Measurements from ENCODE around the gene EFHD2.

GRCh38 chr1:15385420-15385819 lies 24.3 kb upstream of the EFHD2 start:
- TF ChIP-seq POLR2A (IDR thresholded peaks at IDR 0.05) = no peak
- no peak for TF ChIP-seq CTCF (IDR thresholded peaks at IDR 0.05)
